ENCODE data around the gene TIMM10. TPM values are rescaled to one million over a fixed set of nuclear protein-coding genes. Genes with fewer than 3 reads are reported as not detected.

Gene TIMM10
- total RNA-seq, 1 donor from 2014 or later = 43.1 TPM

DNA sequence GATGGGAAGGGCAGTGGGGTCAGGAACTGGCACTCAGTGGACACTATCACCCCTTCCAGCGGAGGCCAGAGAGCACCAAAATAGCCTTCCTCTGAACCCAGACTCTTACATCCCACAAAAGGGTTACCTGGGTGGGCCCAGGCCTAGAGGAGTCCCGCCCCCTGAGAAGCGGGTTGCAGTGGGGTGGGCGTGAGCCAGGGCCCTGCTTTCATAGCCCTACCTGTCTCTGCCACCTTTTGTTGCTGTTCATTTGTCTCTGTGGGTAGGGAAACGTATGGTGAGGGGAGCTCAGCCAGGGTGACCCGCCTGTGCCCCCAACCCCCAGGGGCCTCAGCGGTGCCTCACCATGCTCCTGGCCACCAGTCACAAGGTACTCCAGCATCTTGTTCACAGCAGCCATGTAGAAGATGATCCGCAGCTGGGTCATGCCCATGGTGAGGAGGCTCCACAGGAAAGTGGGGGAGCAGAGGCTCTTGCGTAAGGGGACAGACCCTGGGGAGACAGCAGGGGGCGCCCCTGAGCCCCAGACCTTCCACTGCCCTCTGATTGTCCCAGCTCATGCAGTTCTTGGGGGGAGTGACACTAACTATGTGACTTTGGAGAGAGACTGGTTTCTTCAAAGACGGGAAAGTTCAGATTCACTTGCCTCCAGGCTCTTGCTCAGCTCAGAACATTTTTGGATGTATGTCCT is 39.0 kb downstream of the TIMM10 start:
- no peak overlapping the region for H3K4me3 ChIP-seq (ENCODE audit: low read depth, low read length)
- DNase-seq (ENCODE audit: low read depth) = no peak
- TF ChIP-seq, protein P1, sequence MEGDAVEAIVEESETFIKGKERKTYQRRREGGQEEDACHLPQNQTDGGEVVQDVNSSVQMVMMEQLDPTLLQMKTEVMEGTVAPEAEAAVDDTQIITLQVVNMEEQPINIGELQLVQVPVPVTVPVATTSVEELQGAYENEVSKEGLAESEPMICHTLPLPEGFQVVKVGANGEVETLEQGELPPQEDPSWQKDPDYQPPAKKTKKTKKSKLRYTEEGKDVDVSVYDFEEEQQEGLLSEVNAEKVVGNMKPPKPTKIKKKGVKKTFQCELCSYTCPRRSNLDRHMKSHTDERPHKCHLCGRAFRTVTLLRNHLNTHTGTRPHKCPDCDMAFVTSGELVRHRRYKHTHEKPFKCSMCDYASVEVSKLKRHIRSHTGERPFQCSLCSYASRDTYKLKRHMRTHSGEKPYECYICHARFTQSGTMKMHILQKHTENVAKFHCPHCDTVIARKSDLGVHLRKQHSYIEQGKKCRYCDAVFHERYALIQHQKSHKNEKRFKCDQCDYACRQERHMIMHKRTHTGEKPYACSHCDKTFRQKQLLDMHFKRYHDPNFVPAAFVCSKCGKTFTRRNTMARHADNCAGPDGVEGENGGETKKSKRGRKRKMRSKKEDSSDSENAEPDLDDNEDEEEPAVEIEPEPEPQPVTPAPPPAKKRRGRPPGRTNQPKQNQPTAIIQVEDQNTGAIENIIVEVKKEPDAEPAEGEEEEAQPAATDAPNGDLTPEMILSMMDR (conservative IDR thresholded peaks at IDR 0.05; ENCODE audit: low read depth, low read length) = peak; percentile 76

DNA sequence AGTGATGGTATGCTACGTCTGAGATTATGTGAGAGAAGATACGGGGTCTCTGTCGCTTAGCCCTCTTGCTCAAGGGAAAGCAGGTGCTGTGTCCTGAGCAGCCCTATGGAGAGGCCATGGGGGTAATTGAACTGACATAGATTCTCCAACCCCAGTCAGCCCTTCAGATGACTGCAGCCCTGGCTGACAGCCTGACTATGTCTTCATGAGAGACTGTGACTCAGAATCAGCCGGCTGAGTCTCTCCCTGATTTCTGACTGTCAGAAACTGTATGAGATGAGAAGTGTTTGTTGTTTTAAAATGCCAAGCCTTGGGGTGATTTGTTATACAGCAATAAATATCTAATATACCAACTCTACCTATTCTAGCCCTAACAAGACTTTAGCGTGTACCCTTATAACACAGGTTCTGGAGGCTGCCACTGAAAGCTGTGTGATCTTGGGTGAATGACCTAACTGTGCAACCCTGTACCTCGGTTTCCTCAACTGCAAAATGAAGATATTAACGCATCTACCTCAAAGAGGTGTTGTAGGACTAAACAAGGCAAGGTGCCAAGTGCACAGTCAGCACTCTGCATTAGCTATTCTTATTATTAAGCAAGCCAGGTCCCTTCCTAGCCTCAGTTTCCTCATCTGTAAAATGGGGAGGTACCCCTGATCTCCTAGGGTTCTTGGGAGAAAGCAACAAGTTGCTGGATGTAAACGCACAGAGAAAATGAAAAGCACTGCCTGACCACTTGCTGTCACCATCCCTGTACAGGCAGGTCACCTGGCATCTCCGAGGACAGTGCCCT is 39.9 kb downstream of the TIMM10 start:
- TF ChIP-seq, protein P1 (conservative IDR thresholded peaks at IDR 0.05; ENCODE audit: low read depth, low read length) = no peak
- DNase-seq (ENCODE audit: low read depth) = no peak
- no peak overlapping the region for H3K4me3 ChIP-seq (ENCODE audit: low read depth, low read length)

DNA sequence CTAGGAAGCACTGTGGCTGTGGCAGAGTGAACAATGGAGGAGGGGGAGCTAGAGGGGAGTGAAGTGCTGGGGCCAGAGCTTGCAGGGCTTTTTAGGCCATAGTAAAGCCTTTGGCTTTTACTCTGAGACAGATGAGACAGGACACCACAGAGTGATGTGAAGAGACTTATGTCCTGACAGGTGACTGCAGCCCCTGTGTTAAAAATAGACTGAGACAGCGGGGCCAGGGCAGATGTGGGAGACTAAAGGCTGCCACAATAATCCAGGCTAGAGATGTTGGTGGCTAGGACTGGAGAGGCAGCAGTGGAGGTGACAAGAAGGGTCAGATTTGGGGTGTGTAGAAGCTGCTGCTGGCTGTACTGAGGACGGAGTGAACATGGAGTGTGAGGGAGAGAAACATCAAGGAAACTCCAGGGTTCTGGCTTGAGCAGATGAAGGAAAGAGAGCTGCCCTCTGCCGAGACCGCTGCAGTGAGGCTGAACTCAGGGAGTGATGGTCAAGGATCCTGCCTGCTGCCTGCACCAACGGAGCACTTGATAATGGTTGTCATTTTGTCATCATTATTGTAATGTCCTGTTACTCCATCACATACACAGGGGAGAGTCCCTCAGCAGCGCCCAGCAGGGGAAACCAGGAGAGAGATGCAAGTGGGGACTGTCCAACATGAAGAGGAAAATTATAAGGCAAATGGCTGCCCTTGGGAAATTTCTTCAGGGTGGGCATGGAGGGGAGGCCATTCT is 42.5 kb downstream of the TIMM10 start:
- H3K4me3 ChIP-seq (ENCODE audit: low read depth, low read length) = no peak overlapping the region
- TF ChIP-seq, protein P1 (conservative IDR thresholded peaks at IDR 0.05; ENCODE audit: low read depth, low read length) = no peak
- no peak for DNase-seq (ENCODE audit: low read depth)

DNA sequence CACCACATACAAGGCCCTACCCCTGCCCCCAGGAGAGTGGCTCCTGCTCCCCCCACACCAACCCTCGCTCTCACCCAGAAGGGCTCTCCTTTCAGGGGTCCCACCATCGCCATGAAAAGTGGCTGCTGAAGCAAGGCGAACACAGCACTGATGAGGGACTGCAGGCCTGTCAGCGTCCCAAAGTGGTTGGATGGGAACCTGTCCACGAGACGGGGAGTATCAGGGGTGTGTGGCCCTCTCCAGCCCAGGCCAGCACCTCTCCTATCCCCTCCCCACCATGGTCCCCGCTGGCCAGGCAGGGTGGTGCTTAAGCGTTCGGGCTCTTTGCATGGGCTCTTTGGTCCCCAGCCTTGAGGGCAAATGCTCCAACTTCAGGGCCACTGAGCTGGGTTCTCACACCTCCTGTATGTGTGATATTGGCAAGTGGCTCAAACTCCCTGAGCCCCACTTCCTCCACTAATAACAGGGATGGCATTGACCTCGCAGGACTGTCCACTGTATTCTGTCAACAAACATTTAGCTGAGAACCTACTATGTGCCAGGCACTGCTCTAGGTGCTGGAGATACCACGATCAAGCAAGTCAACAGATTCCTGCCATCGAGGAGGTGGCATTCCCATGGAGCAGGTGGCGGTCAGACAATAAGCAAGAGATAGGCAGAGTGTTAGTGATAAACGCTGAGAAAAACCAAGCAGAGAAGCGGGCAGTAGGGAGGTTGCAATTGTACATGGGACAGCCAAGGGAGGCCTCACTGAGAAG is 43.4 kb downstream of the TIMM10 start:
- TF ChIP-seq, protein P1 (conservative IDR thresholded peaks at IDR 0.05; ENCODE audit: low read depth, low read length) = no peak
- H3K4me3 ChIP-seq (ENCODE audit: low read depth, low read length) = no peak overlapping the region
- no peak for DNase-seq (ENCODE audit: low read depth)

DNA sequence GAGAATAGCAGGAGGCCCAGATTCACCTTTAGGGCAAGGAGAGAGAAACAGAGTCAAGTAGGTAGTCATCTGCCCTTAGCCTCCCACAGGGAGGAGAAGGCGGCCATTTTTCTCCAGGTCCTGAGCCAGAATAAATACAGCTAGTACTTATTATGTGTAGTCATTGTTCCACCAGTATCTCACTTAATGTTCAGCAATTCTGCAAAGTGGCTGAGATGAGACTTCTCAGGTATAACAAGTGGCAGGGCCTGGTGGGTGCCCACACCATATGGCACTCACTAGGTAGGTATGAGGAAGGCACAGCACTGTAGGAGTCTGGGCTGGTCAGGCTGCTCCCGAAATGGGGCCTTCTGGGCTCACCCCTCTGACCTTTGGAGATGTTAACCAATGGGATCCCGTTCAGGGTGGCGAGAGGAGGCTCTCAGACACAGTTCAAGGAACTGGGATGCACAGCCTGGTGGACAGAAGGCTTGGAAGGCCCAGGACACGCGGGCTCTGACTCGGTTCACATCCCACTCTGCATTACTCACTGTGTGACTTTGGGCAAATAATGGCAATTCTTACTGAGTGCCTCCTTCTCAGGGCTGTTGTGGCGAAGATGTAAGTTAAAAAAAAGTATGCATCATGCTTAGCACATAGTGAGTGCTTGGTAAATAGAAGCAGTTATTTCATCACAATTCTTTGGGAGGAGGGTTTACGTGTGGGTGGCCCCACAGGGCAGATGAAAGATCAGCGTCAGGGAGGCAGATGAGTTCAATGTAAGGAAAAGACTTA is 45.1 kb downstream of the TIMM10 start:
- DNase-seq (ENCODE audit: low read depth) = no peak
- TF ChIP-seq, protein P1 (conservative IDR thresholded peaks at IDR 0.05; ENCODE audit: low read depth, low read length) = no peak
- H3K4me3 ChIP-seq (ENCODE audit: low read depth, low read length) = no peak overlapping the region
